Stimulated activated CD8-positive, alpha-beta memory T cell treated with anti-CD3 and anti-CD28 coated beads, Interleukin-15, amount 100 ng/mL, for 48 hours (primary cell): ENCODE data around the gene GH2.
A peak's percentile ranks its signal among the peaks of the same experiment; 100 is the strongest.
"Not testable (repeated sequence)": the region's sequence is repeated elsewhere in the genome, so short reads cannot be mapped to it uniquely, and the experiment has no call there.

Source experiments
- DNase-seq, 2 donors: peaks; one replicate each; pipeline ENCODE4 v3.0.0-alpha.2; 2020; ENCODE audit warnings: low read depth in 2 of 2

The GH2 gene

GRCh38 chr17:63874061-63874626 lies 7.6 kb downstream of the GH2 start:
- DNase-seq: not testable (repeated sequence)

DNA sequence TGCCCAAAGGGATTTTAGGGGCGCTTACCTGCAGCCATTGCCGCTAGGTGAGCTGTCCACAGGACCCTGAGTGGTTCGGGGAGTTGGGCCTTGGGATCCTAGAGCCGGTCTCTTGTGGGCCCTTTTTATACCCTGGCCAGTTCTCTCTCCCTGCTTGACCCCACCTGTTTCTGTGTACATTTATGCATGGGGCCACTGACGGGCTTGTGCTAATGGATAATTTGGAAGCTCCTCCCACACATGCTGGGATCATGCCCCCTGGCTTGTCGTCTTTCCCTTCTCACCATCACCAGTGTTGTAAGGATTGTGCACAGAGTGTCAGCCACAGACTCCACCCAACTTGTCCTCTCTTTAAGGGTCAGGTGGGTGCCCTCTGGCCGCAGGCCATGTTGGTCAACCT lies 8.2 kb downstream of the GH2 start, which contains the start of gene CSH2:
TSS of gene CSH2 (minus strand) at position 101 of the 400 bp plus-strand sequence. CDS start at position 38, 63 bp downstream.
- not testable (repeated sequence) for DNase-seq

- DNase-seq: not testable (repeated sequence)
Observed at GRCh38 chr17:63871646-63872365, 9.9 kb downstream of the GH2 start.

DNA sequence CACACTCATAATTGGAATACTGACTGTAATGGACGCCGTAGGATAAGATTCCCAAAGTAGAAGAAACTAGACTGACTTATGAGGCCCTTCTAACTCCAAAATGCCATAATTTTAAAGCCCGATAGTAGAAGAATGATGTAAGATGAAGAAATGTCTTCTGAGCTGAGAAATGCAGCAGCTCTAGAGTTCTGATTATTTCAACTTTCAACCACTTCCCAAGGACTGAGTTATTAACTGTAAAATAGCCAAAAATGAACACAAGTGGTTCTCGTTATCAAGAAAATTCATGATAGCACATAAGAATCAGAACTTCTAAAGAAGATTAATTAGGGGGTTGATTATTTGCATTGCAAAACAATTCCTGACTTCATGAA lies 11.5 kb downstream of the GH2 start:
- DNase-seq: not testable (repeated sequence)

GRCh38 chr17:63869491-63870291 lies 12.1 kb downstream of the GH2 start:
- DNase-seq: not testable (repeated sequence)

DNA sequence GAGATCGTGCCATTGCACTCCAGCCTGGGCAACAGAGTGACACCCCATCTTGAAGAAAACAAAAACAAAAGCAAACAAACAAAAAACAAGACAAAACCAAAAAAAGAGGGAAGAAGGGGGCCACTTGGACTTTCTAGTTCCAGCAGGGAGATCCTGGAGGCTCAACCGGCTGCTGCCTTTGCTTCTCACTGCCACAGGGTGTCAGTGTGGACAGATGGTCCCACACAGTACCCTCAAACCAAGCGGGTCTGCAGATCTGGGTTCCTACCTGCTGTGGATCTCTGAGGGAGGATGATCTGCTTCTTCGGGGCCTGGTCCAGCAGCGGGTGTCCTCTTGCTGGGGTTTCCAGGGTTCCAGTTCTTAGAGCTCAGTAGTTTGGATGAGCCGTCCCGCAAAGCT lies 15.1 kb downstream of the GH2 start:
- not testable (repeated sequence) for DNase-seq

GRCh38 chr17:63859257-63859656 lies 22.5 kb downstream of the GH2 start:
- DNase-seq: no peak

DNA sequence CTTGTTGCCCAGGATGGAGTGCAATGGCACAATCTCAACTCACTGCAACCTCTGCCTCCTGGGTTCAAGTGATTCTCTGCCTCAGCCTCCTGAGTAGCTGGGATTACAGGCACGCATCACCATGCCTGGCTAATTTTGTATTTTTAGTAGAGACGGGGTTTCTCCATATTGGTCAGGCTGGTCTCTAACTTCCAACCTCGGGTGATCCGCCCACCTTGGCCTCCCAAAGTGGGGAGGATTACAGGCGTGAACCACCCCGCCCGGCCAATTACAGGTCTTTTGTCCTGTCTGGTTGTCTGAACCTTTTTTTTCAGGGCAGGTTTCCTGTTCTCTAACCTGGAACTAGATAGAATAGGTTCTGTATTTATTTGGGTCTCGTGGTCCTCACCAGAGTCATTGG lies 25.3 kb downstream of the GH2 start:
- not testable (repeated sequence) for DNase-seq

DNA sequence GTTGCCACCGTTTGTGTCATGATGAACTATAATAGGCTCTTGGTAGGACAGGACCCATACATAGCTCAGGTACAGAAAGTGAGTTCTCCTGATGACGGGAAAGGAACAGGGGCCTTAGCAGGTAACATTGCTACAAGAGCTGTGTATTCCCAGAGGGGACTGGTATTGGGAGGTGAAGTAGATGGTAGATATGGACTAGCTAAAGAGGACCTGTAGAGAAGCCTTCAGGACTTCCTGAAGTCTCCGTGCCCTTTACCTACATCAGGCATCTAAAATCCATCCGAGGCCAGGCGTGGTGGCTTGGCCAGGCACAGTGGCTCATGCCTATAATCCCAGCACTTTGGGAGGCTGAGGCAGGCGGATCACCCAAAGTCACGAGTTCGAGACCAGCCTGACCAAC lies 26.6 kb downstream of the GH2 start:
- no peak for DNase-seq

DNA sequence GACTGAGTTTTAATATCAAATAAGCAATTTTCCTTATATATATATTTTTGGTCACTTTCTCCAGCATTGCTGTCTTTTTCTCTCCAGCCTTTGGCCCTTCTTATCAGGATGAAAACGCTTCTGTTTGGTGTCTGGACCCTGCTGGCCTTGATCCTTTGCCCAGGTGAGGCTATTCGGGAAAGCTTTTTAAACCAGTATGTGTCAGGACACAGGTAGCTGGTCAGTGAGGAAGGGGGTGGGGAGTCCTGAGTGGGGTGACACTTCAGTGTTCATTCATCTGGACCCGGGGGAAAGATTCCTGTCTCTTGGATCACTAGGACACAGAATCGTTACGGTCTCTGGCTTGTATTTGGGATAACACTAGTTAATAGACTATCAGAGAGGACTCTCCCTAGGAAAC lies 27.0 kb downstream of the GH2 start:
- no peak for DNase-seq

DNA sequence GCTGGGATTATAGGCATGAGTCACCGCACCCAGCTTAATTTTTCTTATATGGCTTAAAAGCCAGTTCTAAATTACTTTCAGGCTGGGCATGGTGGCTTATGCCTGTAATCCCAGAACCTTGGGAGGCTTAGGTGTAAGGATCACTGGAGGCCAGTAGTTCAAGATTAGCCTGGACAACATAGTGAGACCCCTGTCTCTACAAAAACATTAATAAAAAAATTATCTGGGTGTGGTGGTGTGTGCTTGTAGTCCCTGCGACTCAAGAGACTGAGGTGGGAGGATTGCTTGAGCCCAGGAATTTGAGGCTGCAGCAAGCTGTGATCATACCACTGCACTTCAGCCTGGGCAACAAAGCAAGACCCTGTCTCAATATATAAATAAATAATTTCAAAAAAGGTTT lies 28.5 kb downstream of the GH2 start:
- no peak for DNase-seq

DNA sequence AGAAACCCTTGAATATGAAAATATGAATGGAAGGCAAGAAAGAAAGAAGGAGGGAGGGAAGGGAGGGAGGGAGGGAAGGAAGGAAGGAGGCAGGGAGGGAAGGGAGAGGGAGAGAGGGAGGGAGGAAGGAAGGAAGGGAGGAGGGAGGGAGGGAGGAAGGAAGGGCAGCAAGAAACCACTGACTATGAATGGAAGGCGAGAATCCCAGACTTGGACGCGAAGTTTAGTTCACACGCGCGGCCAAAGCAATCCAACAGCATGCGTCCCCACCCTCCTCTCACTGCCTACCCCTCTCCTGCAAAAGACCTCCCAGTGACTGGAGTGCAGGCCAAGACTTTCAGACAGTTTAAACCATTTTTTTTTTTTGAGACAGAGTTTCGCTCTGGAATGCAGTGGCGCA lies 31.3 kb downstream of the GH2 start:
- DNase-seq: no peak

- DNase-seq: peak; percentile 91 to 93
Observed at GRCh38 chr17:63848834-63849689, 32.7 kb downstream of the GH2 start.

DNA sequence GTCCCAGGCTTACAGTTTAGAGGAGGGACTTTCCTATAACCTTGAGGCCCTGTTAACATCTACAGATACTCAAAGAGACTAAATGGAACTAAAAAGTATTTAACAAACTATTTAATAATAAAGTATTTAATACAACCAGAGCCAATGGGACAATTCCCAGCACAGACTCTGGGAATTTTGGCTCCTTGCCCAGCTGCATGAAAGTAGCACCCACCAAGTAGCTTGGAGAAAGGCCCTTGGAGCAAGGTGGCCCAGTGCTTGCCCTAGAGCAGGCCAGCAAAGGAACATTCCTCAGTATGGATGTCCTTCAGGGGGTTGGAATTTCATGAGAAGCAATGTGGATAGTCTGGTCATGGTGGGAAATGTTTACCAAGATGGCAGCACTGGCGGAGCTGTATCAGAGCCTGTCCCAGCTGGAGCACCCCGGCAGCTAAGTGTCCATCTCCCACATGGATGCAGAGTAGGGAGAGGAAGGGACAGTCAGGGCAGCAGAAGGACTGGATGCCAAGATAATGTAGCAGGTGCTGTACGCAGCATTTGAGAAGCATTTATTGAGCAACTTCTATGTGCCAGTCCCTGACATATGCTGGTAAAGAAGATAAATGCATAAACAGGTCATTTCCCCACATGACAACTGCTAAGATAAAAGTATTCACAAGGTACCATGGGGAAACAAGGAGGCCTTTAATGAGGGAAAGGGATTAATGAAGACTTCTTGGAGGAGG lies 34.1 kb downstream of the GH2 start:
- no peak for DNase-seq

DNA sequence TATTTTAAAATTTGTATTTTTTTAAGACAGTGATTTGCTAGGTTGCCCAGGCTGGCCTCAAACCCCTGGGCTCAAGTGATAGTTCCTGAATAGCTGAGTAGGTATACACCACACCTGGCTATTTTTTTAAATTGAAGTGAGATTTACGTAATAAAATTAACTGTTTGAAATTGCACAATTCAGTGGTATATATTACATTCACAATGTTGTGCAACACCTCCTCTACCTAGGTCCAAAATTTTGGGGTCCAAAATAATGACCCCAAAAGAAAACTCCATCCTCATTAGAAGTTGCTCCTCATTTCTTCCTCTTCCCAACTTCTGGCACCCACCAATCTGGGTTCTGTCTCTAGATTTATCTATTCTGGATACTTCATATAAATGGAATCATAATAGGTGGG lies 36.2 kb downstream of the GH2 start:
- no peak for DNase-seq

- DNase-seq: no peak
Observed at GRCh38 chr17:63843910-63844677, 37.6 kb downstream of the GH2 start.

- DNase-seq: not testable (repeated sequence)
Observed at GRCh38 chr17:63843387-63843888, 38.3 kb downstream of the GH2 start.

DNA sequence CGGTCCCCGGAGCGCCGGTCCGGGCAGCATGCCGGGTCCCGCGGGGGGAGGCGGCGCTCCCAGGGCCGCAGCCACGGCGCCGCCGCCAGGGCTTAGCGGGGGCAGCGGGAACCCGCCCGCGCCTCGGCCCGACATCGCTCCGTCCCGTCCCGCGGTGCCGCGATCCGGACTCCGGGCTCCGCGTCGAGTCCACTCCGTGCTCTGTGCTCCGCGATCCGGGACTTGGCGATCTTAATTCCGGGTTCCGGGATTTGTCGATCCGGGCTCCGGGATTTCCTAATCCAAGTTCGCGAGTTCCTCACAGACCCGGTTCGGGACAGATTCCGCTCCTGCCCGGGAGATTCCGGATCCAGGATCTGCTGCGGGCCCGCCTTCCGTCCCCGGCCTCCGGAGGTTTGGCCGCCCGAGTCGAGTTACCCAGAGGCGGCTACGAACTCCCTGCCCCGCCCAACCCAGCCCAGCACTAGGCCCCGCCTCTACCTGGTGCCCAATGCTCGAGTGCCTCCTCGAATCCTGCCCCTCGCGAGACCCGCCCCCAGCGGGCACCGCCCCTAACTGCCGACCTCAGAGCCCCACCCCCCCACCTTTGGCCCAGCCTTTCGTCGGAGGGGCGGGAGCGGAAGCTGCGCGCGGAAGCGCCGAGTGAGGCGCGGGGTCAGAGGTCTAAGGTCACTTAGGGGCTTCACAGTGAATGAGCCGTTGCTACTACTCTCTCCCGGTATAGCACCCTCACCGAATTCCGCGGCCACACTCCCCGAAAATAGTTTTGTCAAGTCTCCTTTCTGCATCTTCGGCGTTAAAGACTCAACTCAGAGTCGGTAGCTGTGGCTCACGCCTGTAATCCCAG lies 39.0 kb downstream of the GH2 start, which contains the start of gene SMARCD2:
TSS of gene SMARCD2 (minus strand) at position 146 of the 847 bp plus-strand sequence. CDS start at position 135, 11 bp downstream.
- DNase-seq: peak; percentile 98

GRCh38 chr17:63842173-63842539 lies 39.6 kb downstream of the GH2 start:
- no peak for DNase-seq
